HCEC 1CT (cell line): ENCODE results near the gene TBC1D23.
A peak's percentile ranks its signal among the peaks of the same experiment; 100 is the strongest.
"Not testable (repeated sequence)": the region's sequence is repeated elsewhere in the genome, so short reads cannot be mapped to it uniquely, and the experiment has no call there.

Experiments used
- DNase-seq: peaks from one replicate; pipeline ENCODE4 v3.0.0-alpha.2; 2017

The TBC1D23 gene

GRCh38 chr3:100310355-100310965 lies 49.7 kb downstream of the TBC1D23 start:
- peak; percentile 24 for DNase-seq

- DNase-seq: no peak
Measured at GRCh38 chr3:100311011-100311410, 50.2 kb downstream of the TBC1D23 start.

GRCh38 chr3:100316641-100317069 lies 55.9 kb downstream of the TBC1D23 start:
- peak; percentile 69 for DNase-seq

DNA sequence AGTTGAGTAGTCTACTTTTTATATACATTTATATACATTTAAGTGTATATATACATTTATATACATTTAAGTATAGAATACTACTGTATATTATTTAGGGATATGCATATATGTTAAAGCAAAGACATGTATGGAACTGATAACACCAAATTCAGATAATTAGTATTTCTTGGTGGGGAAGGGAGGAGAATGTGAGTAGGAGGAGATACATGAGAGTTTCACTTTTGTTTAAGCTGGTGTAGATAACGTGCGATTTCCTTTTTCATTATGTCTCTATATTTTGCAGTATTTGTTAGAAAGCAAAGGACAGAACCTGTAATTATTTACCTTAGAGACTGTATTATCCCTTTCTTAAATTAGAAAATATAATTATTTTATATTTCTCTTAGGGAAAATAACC lies 57.1 kb downstream of the TBC1D23 start:
- DNase-seq: no peak

GRCh38 chr3:100319951-100320350 lies 59.2 kb downstream of the TBC1D23 start:
- no peak for DNase-seq

DNA sequence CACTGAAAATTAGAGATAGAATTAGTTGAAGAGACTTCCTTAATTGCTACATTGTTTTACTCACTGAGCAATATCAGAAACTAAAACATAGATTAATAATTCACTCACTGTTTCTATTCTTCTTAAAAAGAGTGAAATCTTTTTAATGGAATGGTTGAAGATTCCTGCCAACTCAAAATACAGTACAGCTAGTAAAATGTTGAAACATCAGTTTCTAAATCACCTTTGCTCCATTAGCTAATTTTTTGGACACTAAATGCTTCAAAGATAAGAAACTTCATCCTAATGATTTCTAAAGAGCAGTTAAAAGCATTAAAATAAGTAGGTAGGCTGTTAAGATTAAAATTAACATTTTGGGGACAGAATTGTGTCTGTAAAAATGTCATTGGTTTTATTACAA lies 63.3 kb downstream of the TBC1D23 start:
- no peak for DNase-seq

DNA sequence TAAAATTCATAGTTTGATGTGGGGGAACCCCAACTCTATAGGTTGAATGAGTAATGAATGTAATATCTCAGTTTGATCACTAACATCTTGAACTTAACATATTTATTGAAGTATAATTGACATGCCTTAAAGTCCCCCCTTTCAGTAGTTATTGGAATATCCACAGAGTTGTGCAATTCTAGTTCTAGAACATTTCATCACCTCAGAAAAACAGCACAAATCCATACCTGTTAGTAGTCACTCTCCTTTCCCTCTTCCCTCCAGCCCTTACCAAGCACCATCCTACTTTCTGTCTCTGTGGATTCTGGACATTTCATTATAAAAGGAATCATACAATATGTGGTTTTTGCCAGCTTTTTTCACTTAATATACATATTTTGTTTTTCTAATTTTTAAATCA lies 65.0 kb downstream of the TBC1D23 start:
- no peak for DNase-seq

DNA sequence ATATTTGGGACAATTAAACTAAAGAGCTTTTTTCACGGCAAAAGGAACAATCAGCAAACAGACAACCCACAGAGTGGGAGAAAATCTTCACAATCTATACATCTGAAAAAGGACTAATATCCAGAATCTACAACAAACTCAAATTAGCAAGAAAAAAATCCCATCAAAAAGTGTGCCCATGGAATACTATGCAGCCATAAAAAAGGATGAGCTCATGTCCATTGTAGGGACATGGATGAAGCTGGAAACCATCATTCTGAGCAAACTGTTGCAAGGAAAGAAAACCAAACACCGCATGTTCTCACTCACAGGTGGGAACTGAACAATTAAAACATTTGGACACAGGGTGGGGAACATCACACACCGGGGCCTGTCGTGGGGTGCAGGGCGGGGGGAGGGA lies 66.6 kb downstream of the TBC1D23 start:
- DNase-seq: not testable (repeated sequence)

- no peak for DNase-seq
Measured at GRCh38 chr3:100329800-100330489, 69.2 kb downstream of the TBC1D23 start.

DNA sequence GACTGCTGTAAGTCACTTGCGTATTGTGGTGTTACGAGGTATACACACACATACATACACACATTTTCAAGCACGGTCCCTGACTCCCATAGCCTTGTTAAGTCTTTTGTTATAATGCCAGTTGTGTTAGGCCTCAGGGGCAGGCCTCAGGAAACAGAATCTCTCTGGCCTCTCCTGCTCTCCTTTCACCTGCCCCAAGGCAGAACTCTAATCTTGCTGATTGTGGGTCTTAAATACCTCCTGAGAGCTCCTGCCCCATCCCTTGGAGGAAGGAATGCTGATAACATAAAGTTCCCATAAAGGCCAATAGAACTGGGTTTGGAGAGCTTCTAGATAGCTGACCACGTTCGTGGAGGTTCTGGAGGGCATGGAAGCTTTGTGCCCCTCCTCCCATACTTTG lies 69.9 kb downstream of the TBC1D23 start:
- DNase-seq: no peak

DNA sequence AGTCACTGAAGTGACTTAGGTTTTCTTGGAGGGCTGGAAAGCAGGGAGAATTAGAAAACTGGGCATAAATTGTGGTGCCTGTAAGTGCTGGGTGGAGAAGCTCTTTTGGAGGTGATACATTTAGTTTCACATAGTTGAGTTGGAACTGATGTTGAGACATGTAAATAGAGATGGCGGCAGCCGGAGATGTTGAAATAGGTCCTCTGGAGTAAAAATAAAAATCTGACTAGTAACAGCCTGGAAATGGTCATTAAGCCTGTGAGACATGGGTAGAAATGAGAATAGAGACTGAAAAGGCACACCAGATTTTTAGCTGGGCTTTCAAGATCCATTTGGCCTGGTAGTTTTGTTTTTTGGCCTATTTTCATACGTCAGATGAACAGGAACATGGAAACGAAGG lies 70.9 kb downstream of the TBC1D23 start:
- DNase-seq: no peak

- no peak for DNase-seq
Measured at GRCh38 chr3:100333051-100333450, 72.3 kb downstream of the TBC1D23 start.

DNA sequence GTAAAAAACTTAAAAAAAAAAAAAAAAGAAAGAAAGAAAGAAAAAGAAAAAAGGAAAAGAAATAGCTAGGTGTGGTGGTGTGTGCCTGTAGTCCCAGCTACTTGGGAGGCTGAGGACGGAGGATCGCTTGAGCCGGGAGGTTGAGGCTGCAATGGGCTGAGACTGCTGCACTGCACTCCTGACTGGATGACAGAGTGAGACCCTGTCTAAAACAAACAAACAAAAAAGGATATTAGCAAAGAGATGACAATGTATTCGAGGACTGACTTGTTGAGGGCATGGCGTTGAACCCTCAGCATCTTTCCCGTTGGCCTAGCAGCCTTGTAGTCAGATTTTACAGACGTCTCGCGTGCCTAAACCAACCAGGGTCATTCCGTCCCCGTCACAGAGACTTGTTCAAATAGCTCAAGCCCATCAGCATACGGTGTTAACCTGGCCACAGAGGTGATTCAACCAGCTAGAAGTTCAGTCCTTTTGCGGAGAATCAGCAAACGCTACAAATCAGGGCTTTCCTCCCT lies 73.2 kb downstream of the TBC1D23 start:
- no peak for DNase-seq

GRCh38 chr3:100334488-100335351 lies 73.9 kb downstream of the TBC1D23 start, which contains the start of gene NIT2:
Gene NIT2 (plus strand): TSS chr3:100334757. CDS start chr3:100334792, 35 bp downstream.
- DNase-seq: peak; percentile 74

- DNase-seq: no peak
Measured at GRCh38 chr3:100335434-100335833, 74.6 kb downstream of the TBC1D23 start.

- not testable (repeated sequence) for DNase-seq
Measured at GRCh38 chr3:100336229-100336628, 75.4 kb downstream of the TBC1D23 start.

- no peak for DNase-seq
Measured at GRCh38 chr3:100338911-100339310, 78.1 kb downstream of the TBC1D23 start.

GRCh38 chr3:100339786-100340185 lies 79.0 kb downstream of the TBC1D23 start:
- DNase-seq: no peak

DNA sequence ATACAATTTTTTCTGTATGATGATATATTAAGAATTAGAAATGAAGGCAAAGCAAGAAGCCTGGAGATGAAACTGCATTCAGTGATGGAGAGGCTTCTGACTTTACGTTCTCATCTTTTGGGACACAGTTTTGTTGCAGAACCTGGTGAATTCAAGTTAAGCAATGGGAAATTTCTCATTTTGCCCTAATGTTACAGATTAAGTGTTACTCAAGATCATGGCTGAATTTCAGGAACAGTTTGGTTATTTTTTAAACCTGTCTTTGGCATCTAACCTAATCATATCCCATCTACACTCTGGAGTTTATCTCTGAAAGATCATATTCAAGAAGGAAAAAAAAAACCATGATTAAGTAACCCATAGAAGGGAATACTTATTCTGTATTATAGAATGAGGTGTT lies 79.7 kb downstream of the TBC1D23 start:
- no peak for DNase-seq

GRCh38 chr3:100348727-100349126 lies 87.9 kb downstream of the TBC1D23 start:
- DNase-seq: no peak

DNA sequence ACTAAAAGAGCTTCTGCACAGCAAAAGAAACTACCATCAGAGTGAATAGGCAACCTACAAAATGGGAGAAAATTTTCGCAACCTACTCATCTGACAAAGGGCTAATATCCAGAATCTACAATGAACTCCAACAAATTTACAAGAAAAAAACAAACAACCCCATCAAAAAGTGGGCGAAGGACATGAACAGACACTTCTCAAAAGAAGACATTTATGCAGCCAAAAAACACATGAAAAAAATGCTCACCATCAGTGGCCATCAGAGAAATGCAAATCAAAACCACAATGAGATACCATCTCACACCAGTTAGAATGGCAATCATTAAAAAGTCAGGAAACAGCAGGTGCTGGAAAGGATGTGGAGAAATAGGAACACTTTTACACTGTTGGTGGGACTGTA lies 91.0 kb downstream of the TBC1D23 start:
- not testable (repeated sequence) for DNase-seq

- no peak for DNase-seq
Measured at GRCh38 chr3:100352296-100353231, 91.8 kb downstream of the TBC1D23 start.
